Medulla oblongata (tissue), 1 donor: ENCODE measurements around the gene IL17RE.
"Not testable (repeated sequence)": the region's sequence is repeated elsewhere in the genome, so short reads cannot be mapped to it uniquely, and the experiment has no call there.

Experiments
- DNase-seq: peaks from one replicate; pipeline ENCODE4 v3.0.0-alpha.2; 2015; ENCODE audit errors: extremely low spot score

IL17RE gene

DNA sequence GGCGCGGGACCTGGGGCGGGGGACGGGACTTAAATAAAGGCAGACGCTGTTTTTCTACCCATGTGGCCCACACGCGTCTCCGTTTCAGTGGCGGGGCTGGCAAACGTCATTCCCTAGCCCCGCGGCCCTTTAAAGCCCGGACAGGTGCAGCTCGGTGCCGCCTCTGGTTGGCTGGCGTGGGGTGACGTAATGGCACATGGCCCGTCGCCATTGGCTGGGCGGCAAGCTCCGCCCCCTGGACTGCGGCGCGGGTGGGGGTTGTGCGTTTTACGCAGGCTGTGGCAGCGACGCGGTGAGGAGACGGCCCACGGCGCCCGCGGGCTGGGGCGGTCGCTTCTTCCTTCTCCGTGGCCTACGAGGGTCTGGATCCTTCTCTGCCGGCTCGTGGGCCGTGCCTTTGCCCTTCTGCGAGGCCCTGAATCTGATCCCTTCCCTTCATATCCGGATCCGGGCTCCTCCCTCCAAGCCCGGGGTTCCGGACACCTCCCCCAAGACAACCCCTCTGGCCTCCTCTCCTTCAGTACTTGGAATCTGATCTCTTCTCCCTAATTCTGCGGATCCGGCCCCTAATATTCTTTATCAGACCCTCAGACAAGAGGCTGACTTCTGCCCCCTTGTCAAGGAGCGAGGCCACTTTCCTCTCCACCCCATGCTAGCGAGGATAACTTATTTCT lies 31.1 kb downstream of the IL17RE start, which contains the start of gene CRELD1:
Gene CRELD1 (plus strand): TSS at position 274 of the 674 bp plus-strand sequence. CDS start 605 bp downstream, outside the sequence.
- DNase-seq: peak; percentile 96

DNA sequence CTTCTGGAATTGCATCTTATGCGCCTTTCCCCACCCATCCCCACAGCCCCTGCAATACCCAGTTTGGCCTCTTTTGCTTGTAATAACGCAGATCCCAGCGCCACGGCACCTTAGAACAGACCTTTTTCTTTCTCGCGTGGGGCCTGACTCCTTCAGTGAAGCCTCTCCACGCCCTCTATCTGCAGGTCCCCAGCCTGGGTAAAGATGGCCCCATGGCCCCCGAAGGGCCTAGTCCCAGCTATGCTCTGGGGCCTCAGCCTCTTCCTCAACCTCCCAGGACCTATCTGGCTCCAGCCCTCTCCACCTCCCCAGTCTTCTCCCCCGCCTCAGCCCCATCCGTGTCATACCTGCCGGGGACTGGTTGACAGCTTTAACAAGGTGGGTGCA lies 31.6 kb downstream of the IL17RE start:
- DNase-seq: no peak

DNA sequence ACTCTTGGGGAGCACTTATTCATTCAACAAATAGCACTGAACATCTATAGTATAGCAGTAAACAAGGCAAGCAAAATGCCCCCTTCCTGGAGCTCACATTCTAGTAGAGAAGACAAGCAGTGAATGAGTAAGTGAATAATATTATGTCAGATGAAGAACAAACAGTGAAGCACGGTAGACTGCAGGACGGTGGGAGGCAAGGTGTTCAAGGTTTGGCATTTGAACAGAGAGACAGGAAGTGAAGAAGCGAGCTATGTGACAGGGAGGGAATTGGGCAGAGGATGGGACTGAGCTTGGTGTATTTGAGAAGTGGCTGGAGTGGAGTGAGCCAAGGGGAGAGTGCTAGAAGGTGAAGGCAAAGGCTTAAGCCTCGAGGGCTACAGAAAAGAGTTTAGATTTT lies 32.3 kb downstream of the IL17RE start:
- no peak for DNase-seq

- no peak for DNase-seq
These were observed 33.4 kb downstream of the IL17RE start for GRCh38 chr3:9935966-9936510.

- no peak for DNase-seq
These were observed 35.0 kb downstream of the IL17RE start for GRCh38 chr3:9937486-9938238.

DNA sequence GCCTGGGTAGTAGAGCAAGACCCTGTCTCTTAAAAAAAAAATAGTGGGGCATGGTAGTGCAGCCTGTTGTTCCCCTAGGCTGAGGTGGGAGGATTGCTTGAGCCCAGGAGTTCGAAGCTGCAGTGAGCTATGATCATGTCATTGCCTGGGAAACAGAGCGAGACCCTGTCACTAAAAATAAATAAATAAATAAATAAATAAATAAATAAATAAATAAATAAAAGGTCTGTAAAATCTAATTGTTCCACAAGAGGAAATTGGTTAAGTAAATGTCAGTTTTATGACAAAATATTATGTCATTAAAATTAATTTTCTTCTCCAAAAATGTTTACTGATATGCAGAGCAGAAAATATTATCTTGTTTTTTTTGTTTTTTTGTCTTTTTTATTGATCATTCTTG lies 36.3 kb downstream of the IL17RE start:
- no peak for DNase-seq

GRCh38 chr3:9939906-9940305 lies 37.3 kb downstream of the IL17RE start:
- not testable (repeated sequence) for DNase-seq

- DNase-seq: no peak
These were observed 38.1 kb downstream of the IL17RE start for GRCh38 chr3:9940746-9941145.

DNA sequence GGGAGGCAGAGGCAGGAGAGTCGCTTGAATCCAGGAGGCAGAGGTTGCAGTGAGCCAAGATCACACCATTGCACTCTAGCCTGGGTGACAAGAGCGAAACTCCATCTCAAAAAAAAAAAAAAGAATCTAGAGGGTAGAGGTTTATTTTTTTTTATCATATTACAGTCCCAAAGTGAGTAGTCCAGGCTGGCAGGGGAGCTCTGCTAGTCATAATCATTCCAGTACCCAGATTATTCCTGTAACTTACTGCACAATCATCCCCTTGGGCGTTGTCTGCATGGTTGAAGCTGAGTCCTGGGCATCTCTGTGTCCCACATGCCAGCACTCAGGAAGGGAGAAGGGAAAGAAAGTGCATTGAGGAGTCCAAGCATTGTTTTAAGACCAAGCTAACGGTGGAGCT lies 39.5 kb downstream of the IL17RE start:
- DNase-seq: no peak

GRCh38 chr3:9942934-9943690 lies 40.5 kb downstream of the IL17RE start:
- no peak for DNase-seq

DNA sequence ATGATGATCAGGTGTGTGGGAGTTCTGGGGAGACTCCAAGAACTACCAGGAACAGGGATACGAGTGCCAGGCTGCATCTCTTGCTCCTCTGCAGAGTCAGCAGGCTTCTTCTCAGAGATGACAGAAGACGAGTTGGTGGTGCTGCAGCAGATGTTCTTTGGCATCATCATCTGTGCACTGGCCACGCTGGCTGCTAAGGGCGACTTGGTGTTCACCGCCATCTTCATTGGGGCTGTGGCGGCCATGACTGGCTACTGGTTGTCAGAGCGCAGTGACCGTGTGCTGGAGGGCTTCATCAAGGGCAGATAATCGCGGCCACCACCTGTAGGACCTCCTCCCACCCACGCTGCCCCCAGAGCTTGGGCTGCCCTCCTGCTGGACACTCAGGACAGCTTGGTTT lies 41.6 kb downstream of the IL17RE start:
- no peak for DNase-seq

- peak; percentile 21 for DNase-seq
These were observed 42.7 kb downstream of the IL17RE start for GRCh38 chr3:9945358-9945757.

- peak; percentile 83 for DNase-seq
These were observed 43.7 kb downstream of the IL17RE start for GRCh38 chr3:9946112-9947024.

GRCh38 chr3:9947025-9947995 lies 44.7 kb downstream of the IL17RE start:
- DNase-seq: peak; percentile 73

GRCh38 chr3:9948586-9948985 lies 45.9 kb downstream of the IL17RE start:
- no peak for DNase-seq

DNA sequence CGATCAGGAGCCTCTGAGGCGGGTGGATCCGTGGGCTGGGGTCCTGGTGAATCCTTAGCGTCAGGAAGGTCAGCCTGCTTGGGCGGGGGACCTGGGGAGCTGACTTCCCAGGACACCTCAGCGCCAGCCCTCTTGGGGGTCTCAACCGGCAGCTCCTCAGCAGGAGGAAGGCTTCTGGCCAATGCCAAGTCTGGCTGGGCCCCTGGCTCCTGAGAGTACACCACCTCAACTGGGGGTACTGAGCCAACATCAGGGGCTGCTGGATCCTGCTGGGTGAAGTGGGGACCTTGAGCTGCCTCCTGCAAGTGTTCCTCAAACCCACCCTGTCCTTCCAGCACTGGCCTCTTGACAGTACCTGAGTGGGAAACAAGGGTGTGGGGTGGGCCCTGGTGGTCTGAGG lies 46.5 kb downstream of the IL17RE start:
- DNase-seq: no peak

DNA sequence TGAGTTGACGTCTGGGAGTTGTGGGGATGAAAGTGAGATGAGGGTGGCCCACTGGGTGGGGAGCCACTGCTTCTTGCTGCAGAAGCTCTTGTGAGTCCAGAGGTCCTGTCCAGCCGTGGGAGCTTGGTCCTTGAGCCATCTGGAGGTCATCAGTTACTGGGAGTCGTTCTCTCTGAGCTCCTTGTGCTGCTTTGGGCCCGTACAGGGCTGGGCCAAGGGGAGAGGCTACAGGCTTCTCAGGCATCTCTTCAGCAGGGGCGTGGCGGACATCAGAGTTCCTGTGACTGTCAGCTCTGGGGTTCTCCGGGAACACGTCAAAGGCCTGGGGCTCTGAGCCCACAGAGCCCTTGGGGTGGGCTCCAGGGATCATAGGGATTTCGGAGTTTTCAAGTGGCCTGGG lies 47.0 kb downstream of the IL17RE start:
- no peak for DNase-seq

GRCh38 chr3:9951126-9951525 lies 48.5 kb downstream of the IL17RE start:
- no peak for DNase-seq

DNA sequence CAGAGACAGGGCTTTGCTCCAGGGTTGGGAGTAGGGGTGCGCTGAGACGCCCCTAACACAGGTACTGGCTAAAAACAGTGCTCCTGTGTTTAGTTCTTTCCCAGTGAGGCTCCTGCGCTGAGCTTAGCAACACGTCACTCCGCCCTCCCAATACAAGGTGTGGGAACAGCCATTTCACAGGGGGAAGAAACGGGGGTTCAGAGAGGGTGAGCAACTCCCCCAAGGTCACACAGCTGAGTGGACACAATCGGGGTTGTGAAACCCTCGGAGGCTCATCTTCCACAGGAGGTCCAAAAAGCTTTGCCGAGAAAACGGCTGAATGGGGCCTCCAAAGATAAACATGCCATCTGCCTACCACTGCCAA lies 48.9 kb downstream of the IL17RE start:
- no peak for DNase-seq
